Common myeloid progenitor, CD34-positive (primary cell): ENCODE results near the gene CBY1.
A peak's percentile ranks its signal among the peaks of the same experiment; 100 is the strongest.

Source experiments
- CTCF ChIA-PET: fragments of 350-600 bp; sonication (Branson Sonifier 250); formaldehyde crosslinking; loops from one replicate; lab custom pipeline; 2021; ENCODE audit warnings: antibody characterized with exemption; lab: Charles Lee
- POLR2A ChIA-PET: fragments of 350-600 bp; sonication (Branson Sonifier 250); formaldehyde crosslinking; loops from one replicate; lab custom pipeline; 2021; ENCODE audit warnings: antibody characterized with exemption; lab: Charles Lee
- DNase-seq, 3 donors: peaks; one replicate each; pipeline versions ENCODE4 v3.0.0 to v3.0.0-alpha.2; 2013
- H3K27ac ChIP-seq, 2 experiments: 1 replicate in 1 of 2; 2 replicates in 1 of 2; pipeline ENCODE4 v1.7.0; 2013; ENCODE audit warnings: inconsistent platforms in 2 of 2, low read length in 2 of 2, mild to moderate bottlenecking in 2 of 2, low read depth in 1 of 2, moderate library complexity in 1 of 2; ENCODE audit not compliant: severe bottlenecking in 2 of 2, insufficient read depth in 1 of 2, poor library complexity in 1 of 2
- H3K27me3 ChIP-seq, 5 experiments: replicated peaks in 2 of 5; 1 replicate in 3 of 5; 2 replicates in 2 of 5; pipeline versions ENCODE4 v1.6.1 to v1.7.0; 2013; ENCODE audit warnings: low read length in 4 of 5, mild to moderate bottlenecking in 2 of 5, moderate library complexity in 2 of 5, inconsistent platforms in 1 of 5; ENCODE audit not compliant: insufficient read depth in 5 of 5, control insufficient read depth in 4 of 5
- H3K36me3 ChIP-seq, 4 experiments: 1 replicate in 2 of 4; 2 replicates in 2 of 4; pipeline versions ENCODE4 v1.6.1 to v1.7.0; 2013; ENCODE audit warnings: low read length in 3 of 4, control low read depth in 1 of 4, mild to moderate bottlenecking in 1 of 4; ENCODE audit not compliant: control insufficient read depth in 4 of 4, insufficient read depth in 4 of 4
- H3K4me1 ChIP-seq, 4 experiments: 1 replicate in 3 of 4; 2 replicates in 1 of 4; pipeline versions ENCODE4 v1.6.1 to v1.7.1; 2013; ENCODE audit warnings: low read length in 3 of 4, mild to moderate bottlenecking in 3 of 4, control low read depth in 1 of 4, inconsistent platforms in 1 of 4, moderate library complexity in 1 of 4; ENCODE audit not compliant: control insufficient read depth in 4 of 4, insufficient read depth in 4 of 4; ENCODE audit errors: control extremely low read depth in 1 of 4
- H3K4me3 ChIP-seq, 7 experiments: 1 replicate in 4 of 7; 2 replicates in 3 of 7; pipeline versions ENCODE4 v1.5.1 to v1.7.0; 2013; ENCODE audit warnings: mild to moderate bottlenecking in 7 of 7, low read length in 6 of 7, moderate library complexity in 6 of 7, inconsistent platforms in 2 of 7, low read depth in 2 of 7, control low read depth in 1 of 7; ENCODE audit not compliant: insufficient read depth in 4 of 7, control insufficient read depth in 1 of 7; ENCODE audit errors: extremely low read depth in 1 of 7
- H3K9me3 ChIP-seq, 5 experiments: 1 replicate in 4 of 5; 2 replicates in 1 of 5; pipeline versions ENCODE4 v1.6.1 to v1.7.1; 2013; ENCODE audit warnings: low read length in 4 of 5, mild to moderate bottlenecking in 2 of 5, inconsistent platforms in 1 of 5, low read depth in 1 of 5, moderate library complexity in 1 of 5; ENCODE audit not compliant: control insufficient read depth in 4 of 5, insufficient read depth in 2 of 5; ENCODE audit errors: control extremely low read depth in 1 of 5
- WGBS: methylation state at CpG from one replicate; pipeline ENCODE4 v1.1.5; 2013; ENCODE audit not compliant: insufficient coverage; 5-methylcytosine and 5-hydroxymethylcytosine counted together

Gene CBY1

DNA sequence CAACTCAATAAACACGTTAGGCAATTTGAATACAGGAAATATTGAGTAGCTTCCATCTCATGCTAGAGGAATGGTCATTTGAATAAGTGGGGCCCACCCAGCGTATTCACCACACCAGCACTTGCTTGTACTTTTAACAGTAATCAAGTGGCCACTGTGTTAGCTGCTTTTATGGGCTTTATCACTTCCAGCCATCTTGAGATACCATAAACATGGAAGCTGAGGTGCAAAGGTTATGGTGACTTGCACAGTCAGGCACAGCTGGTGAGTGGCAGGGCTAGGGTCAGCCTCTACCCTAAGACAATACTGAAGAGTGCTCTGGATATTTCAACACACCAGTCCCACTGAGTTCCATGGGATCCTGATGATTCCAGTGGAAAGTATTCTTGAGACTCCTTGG is 37.6 kb downstream of the CBY1 start:
- POLR2A ChIA-PET: interaction anchor here (1.1 kb wide), 1 partner anchor 12 kb away, joined by 3 read pairs; the partner anchor contains the start of gene TOMM22
- Histone ChIP-seq H3K27me3 (no peaks in the 10 kb centered on the region), H3K27ac (no peak overlapping the region), H3K4me3 (no peak overlapping the region), H3K36me3 (peaks cover 0 to 33% (median 8%) of the 10 kb centered on the region in 4 experiments), H3K9me3 (no peaks in the 10 kb centered on the region), H3K4me1 (peaks cover under 1 to 32% (median 25%) of the 10 kb centered on the region in 4 experiments)
- CTCF ChIA-PET: interaction anchor here (1.6 kb wide), 1 partner anchor 12 kb away, joined by 5 read pairs; the partner anchor contains the start of gene TOMM22
- 90% methylated on average over 2 of the region's 2 CpGs for WGBS
- no peak for DNase-seq

DNA sequence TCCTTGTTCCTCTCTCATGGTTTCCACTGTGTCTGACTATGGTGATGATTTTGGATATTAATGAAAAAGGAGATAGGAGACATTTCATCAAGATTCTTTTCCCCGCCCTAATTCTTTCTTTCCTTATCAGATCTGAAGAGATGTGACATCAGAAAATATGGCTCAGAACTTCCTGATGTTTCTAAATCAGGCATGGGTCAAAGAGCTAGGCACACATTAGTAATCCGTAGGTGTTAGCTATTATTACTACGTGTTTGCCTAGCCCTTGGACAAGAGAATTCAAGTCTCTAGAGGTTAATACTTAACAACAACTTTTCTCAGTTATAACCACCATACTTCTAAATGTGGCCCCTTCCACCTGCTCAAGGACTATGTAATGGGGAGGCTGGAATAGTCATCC is 38.5 kb downstream of the CBY1 start:
- H3K27me3 ChIP-seq: no peaks in the 10 kb centered on the region
- H3K4me1 ChIP-seq: peaks cover 10 to 41% (median 34%) of the 10 kb centered on the region in 4 experiments
- peaks cover 0 to 25% (median 5%) of the 10 kb centered on the region in 4 experiments for H3K36me3 ChIP-seq
- ChIA-PET POLR2A (interaction anchor here (0.7 kb wide), 1 partner anchor 159 kb away, joined by 3 read pairs; no protein-coding TSS in a partner anchor), CTCF (interaction anchor here (0.9 kb wide), 1 partner anchor 11 kb away, joined by 3 read pairs; no protein-coding TSS in a partner anchor)
- H3K27ac ChIP-seq: no peak overlapping the region
- no peak for DNase-seq
- no peaks in the 10 kb centered on the region for H3K9me3 ChIP-seq
- WGBS: no CpG with 5 or more reads among the region's 3 CpGs
- no peak overlapping the region for H3K4me3 ChIP-seq

DNA sequence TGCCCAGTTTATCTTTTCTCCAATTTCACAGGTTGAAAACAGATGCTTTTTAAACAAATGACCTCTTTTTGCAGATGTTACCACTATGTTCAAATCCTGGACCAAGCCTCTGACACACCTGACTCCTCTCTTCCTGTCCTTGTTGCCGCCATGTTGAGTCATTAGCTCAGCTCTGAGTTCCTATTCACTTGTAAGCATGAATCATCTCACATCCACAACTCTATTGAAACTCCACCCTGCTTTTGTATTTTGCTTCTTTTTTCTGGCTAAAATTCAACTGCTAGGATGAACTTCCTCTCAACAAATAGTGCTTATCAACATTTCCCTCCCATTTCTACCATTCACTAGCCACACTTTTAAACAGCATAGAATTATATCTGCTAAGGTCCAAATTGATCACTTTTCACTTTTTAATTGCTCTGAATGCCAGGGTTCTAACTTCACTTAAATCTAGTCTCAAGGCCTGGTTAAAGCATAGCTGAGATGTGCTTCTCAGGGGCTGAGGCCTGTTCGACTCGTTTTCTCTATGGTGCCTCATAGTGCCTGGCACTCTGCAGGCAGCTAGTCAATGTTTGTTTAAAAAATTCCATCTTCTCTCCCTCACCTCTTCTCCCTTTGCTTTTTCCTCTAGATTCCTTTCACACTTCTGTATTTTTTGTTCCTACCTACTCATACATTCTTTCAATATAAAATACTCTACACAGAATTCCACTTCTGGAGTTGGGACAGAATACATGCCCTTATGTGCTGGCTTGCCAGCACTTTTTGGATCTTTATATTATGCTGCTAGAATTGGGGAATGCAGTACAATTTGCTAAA is 40.4 kb downstream of the CBY1 start:
- peaks cover 11 to 48% (median 43%) of the 10 kb centered on the region in 4 experiments for H3K4me1 ChIP-seq
- H3K36me3 ChIP-seq: peaks cover 0 to 17% (median 3%) of the 10 kb centered on the region in 4 experiments
- DNase-seq: peak; percentile 33 to 62 (median 54)
- peak overlapping the region; percentile 0 to 59 for H3K27ac ChIP-seq
- WGBS: 78% methylated on average over 3 of the region's 3 CpGs
- H3K9me3 ChIP-seq: no peaks in the 10 kb centered on the region
- POLR2A ChIA-PET: no interaction called here
- H3K27me3 ChIP-seq: no peaks in the 10 kb centered on the region
- H3K4me3 ChIP-seq: peak overlapping the region in 3 of 7 experiments; percentile 1 to 6 (median 2)
- CTCF ChIA-PET: interaction anchor here (0.6 to 4.7 kb wide), 4 partner anchors 11 to 29 kb away, joined by 3 to 40 read pairs (median 10); partner anchors contain the start of gene TOMM22

DNA sequence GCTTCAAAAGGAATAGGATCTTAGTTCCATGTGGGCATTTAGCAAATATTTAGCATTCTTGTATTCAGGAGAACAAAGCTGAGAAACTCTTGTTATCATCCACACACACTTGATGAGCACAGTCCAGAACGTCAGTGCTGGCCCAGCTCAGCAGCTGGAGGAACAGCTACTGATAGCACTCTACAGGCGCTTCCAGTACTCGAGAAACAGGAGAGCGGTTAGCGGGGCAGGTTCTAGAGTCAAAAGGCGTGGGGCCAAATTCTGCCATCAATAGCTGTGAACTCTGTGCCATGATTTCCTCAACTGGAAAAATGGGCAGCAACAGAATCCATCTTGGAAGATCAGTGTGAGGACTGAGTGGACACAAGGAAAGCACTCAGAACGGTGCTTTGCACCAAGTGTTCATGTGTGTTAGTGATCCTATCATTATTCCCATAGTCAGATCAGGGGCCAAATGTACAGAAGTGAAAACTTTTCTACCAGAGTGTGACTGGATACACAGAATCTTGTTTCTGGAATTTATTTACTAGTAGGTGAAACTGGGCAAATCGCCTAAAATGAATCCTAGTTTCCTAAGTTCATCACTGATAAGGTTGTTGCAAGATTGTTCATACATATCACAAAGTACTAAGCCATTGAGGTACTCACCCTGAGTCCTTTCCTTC is 41.1 kb downstream of the CBY1 start:
- H3K4me3 ChIP-seq: peak overlapping the region in 2 of 7 experiments; percentile 47 to 88
- H3K27me3 ChIP-seq: no peaks in the 10 kb centered on the region
- peak overlapping the region; percentile 0 to 59 for H3K27ac ChIP-seq
- H3K9me3 ChIP-seq: no peaks in the 10 kb centered on the region
- CTCF ChIA-PET: interaction anchor here (0.6 to 4.7 kb wide), 5 partner anchors 10 to 28 kb away, joined by 3 to 40 read pairs (median 6); partner anchors contain the start of gene TOMM22
- WGBS: 86% methylated on average over 7 of the region's 8 CpGs
- POLR2A ChIA-PET: interaction anchor here (1.2 to 1.4 kb wide), 2 partner anchors 9 to 16 kb away, joined by 3 to 7 read pairs; partner anchors contain the start of gene TOMM22
- H3K36me3 ChIP-seq: peaks cover 0 to 15% (median under 1%) of the 10 kb centered on the region in 4 experiments
- H3K4me1 ChIP-seq: peaks cover 11 to 51% (median 43%) of the 10 kb centered on the region in 4 experiments
- DNase-seq: peak in 2 of 3 donors; percentile 52 to 70

DNA sequence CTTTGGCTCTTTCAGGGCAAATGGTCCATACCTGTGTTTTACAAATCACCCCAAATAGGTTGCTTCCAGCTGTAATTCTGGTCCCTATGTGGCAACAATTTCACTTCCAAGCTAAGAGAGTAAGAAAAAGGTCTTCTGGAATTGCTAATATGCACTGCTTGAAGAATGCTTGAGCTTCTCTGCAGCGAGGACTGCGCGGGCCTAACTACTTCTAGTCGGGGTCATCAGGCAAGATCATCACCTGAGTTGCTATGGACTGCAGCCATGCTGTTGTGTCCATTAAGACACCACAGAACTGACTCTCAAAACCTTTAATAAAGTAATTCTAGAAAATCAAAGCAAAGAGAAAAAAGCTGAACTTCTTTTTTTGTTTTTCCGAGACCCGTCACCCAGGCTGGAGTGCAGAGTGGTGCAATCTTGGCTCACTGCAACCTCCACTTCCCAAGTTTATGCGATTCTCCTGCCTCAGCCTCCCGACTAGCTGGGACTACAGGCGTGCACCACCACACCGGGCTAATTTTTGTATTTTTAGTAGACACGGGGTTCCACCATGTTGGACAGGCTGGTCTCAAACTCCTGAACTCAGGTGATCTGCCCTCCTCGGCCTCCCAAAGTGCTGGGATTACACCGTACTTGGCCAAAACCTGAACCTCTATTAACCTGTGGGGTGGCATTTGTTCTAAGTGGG is 42.1 kb downstream of the CBY1 start:
- Histone ChIP-seq H3K27ac (peak overlapping the region in 1 of 2 experiments; percentile 94), H3K27me3 (no peaks in the 10 kb centered on the region), H3K4me3 (peak overlapping the region in 5 of 7 experiments; percentile 75 to 91 (median 88)), H3K4me1 (peaks cover 11 to 51% (median 43%) of the 10 kb centered on the region in 4 experiments), H3K36me3 (peaks cover 0 to 6% (median under 1%) of the 10 kb centered on the region in 4 experiments), H3K9me3 (no peaks in the 10 kb centered on the region)
- ChIA-PET CTCF (interaction anchor here (1.2 to 4.7 kb wide), 6 partner anchors 9 to 27 kb away, joined by 4 to 40 read pairs (median 6); partner anchors contain the start of gene TOMM22), POLR2A (interaction anchor here (1.2 to 1.4 kb wide), 2 partner anchors 10 to 17 kb away, joined by 3 to 7 read pairs; partner anchors contain the start of gene TOMM22)
- WGBS: over 99% methylated on average over 12 of the region's 13 CpGs
- DNase-seq: no peak

DNA sequence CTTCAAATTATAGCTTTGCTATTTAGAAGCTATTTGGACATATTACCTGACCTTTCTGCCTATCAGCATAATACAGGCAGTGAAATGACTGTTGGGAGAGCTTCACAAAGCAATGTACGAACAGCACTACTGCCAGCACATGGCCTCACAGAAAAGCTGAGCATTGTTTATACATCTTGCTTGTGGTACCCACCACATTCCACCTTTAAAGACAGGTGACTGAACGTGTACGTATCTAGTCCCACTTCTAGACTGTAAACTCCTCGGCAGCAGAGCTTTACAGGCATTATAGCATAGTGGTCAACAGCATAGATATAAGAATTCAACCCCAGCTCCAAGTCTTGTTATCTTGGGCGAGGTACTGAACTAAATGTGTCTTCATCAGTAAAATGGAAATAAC is 42.7 kb downstream of the CBY1 start:
- ChIA-PET CTCF (interaction anchor here (1.0 to 4.7 kb wide), 7 partner anchors 9 to 67 kb away, joined by 3 to 40 read pairs (median 5); partner anchors contain the start of gene TOMM22), POLR2A (interaction anchor here (0.6 to 1.4 kb wide), 4 partner anchors 10 to 519 kb away, joined by 3 to 7 read pairs (median 4); partner anchors contain the start of gene TOMM22)
- H3K4me3 ChIP-seq: peak overlapping the region in 6 of 7 experiments; percentile 75 to 91 (median 88)
- no peaks in the 10 kb centered on the region for H3K9me3 ChIP-seq
- peaks cover 0 to 2% (median under 1%) of the 10 kb centered on the region in 4 experiments for H3K36me3 ChIP-seq
- peak overlapping the region in 1 of 2 experiments; percentile 94 for H3K27ac ChIP-seq
- WGBS: 92% methylated on average over 3 of the region's 5 CpGs
- no peaks in the 10 kb centered on the region for H3K27me3 ChIP-seq
- H3K4me1 ChIP-seq: peaks cover 11 to 51% (median 43%) of the 10 kb centered on the region in 4 experiments
- DNase-seq: no peak
